C4-2B (cell line): ENCODE data around the gene CCDC8.

Source experiments
- H3K27ac ChIP-seq: fragments of 450-650 bp; 2 replicates; pipeline ENCODE4 v1.5.1; 2017
- ZFX ChIP-seq: fragments of 450-650 bp; IDR thresholded peaks from 2 replicates; pipeline ENCODE4 v1.6.1; 2017
- TF ChIP-seq, protein P1 (sequence below): fragments of 450-650 bp; conservative IDR thresholded peaks from 2 replicates; pipeline ENCODE4 v1.5.1; 2017; ENCODE audit warnings: mild to moderate bottlenecking

Gene CCDC8

DNA sequence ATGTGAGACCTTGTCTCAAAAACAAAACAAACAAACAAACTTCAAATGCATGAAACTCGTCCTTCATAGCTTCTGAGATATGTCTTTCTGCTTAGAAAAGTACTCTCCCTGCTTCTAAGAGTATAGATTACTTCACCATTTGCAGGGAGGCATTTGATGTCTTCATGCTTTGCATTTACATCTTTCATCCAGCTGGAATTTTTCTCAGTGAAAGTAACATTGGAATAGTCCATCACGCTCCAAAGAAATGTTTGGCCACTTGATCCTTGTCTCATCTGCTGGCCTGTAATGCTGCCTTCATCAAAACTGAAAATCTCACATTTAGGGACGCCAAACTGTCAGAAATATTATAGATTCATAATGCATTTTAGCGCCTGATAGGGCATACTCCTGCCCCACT is 38.8 kb upstream of the CCDC8 start:
- TF ChIP-seq, protein P1, sequence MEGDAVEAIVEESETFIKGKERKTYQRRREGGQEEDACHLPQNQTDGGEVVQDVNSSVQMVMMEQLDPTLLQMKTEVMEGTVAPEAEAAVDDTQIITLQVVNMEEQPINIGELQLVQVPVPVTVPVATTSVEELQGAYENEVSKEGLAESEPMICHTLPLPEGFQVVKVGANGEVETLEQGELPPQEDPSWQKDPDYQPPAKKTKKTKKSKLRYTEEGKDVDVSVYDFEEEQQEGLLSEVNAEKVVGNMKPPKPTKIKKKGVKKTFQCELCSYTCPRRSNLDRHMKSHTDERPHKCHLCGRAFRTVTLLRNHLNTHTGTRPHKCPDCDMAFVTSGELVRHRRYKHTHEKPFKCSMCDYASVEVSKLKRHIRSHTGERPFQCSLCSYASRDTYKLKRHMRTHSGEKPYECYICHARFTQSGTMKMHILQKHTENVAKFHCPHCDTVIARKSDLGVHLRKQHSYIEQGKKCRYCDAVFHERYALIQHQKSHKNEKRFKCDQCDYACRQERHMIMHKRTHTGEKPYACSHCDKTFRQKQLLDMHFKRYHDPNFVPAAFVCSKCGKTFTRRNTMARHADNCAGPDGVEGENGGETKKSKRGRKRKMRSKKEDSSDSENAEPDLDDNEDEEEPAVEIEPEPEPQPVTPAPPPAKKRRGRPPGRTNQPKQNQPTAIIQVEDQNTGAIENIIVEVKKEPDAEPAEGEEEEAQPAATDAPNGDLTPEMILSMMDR: no peak
- TF ChIP-seq ZFX: no peak
- no peak overlapping the region for H3K27ac ChIP-seq

DNA sequence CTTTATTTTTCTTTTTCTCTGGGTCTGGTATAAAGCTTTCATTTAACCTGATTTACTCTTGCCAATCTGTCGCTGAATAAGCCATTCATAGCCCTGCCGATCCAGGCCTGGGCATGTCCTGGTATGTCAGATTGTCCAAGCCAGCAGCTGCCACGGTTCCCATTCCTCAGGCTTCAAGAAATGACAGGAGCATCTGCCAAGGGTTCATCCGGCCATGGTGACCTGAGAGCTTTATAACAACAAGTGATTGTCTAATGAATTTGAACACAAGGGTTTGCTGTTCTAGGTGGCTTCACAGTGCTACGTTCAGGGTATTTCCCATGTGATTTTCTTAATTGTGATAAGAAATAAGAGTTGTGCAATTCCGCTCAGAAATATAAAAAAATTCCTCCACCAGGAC is 38.0 kb upstream of the CCDC8 start:
- no peak overlapping the region for H3K27ac ChIP-seq
- no peak for TF ChIP-seq ZFX
- TF ChIP-seq, protein P1: no peak

DNA sequence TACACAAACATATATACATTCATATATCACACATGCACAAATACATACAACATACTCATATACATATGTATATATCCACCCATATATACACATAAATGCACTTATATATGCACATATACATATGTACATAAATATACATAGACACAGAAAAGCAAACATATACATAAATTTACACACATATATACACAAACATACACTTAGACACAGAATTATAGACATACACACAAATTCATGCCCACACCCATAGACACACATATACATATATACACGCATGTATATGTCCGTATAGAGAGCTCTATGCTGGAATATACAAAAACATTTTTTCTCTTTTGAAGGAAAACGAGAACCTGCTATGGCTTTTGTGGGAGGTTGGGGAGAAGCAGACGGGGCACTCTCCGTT is 37.4 kb upstream of the CCDC8 start:
- H3K27ac ChIP-seq: no peak overlapping the region
- TF ChIP-seq, protein P1: no peak
- TF ChIP-seq ZFX: no peak

DNA sequence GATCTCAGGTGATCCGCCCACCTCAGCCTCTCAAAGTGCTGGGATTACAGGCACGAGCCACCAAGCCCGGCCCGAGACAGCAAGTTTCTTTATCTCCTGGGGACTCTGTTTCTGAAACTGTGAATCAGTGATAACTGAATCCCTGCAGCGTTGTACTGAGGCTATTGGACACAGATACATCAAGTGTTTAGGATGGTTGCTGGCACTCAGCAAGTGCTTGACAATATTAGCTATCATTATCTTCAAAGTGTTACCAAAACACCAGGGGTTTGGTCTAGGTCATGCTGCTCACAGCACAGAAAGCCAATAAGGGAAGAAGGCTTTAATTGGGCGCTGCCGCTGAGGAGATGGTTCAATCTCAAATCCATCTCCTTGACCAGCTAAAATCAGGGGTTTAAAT is 35.9 kb upstream of the CCDC8 start:
- no peak for TF ChIP-seq ZFX
- TF ChIP-seq, protein P1: no peak
- no peak overlapping the region for H3K27ac ChIP-seq

DNA sequence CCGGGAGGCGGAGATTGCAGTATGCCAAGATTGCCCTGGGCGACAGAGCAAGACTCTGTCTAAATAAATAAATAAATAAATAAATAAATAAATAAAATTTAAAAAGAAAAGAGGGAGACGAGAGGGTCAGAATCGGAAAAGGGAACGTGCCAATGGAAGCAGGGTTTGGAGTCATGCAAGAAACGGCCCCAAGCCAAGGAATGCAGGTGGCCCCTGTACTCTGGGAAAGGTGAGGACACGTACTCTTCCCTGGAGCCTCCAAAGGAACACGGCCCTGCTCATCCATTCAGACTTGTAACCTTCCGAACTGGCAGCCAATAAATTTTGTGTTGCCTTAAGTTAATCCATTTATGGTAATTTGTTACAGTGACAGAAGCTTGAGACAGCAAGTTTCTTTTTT is 35.2 kb upstream of the CCDC8 start:
- no peak for TF ChIP-seq ZFX
- TF ChIP-seq, protein P1: no peak

DNA sequence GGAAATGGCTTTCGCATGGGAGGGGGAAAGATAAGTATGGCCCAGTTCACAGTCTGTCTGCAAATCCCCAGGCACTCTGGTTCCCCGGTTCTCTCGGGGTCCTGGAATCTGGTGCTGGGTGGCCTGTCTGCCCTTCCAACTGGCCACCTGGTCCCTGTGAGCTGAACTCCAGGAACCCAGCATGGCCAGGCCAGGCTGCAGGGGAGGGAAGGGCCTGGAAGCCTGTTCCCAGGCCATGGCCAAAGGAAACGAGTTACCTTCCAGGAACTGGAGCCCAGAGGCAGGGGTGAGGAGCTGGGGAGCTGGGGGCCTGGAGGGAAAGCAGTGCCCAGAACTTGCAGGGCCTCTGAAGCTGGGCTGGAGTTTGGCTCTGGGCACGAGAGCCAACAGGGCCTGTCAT is 34.5 kb upstream of the CCDC8 start:
- H3K27ac ChIP-seq: no peak overlapping the region
- no peak for TF ChIP-seq ZFX
- TF ChIP-seq, protein P1: no peak

More for the DNA sequence above, 35.2 kb upstream of the CCDC8 start:
- no peak overlapping the region for H3K27ac ChIP-seq

DNA sequence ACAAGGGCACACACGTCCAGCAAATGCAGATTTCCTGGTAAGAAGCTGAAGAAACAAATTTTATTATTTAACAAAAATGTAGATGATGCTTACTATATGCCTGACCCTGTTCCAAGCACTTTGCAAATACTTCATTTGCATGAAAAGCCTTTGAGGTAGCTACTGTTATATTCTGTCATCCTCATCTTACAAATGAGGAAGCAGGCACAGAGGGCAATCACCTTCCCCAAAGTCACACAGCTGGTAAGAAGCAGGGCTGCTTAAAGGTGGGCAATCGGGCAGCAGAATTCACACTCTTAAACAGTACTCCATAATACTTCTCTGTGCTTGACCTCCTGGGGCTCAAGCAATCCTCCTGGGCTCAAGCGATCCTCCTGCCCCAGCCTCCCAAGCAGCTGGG is 33.6 kb upstream of the CCDC8 start:
- no peak overlapping the region for H3K27ac ChIP-seq
- TF ChIP-seq, protein P1: no peak
- no peak for TF ChIP-seq ZFX
